ENCODE data around the gene SVIL. TPM values are rescaled to one million over a fixed set of nuclear protein-coding genes. Genes with fewer than 3 reads are reported as not detected.
"Not testable (repeated sequence)": the region's sequence is repeated elsewhere in the genome, so short reads cannot be mapped to it uniquely, and the experiment has no call there.

Gene SVIL
- total RNA-seq, 2 experiments from 2014 or later, result 0.47 to 1.5 TPM

DNA sequence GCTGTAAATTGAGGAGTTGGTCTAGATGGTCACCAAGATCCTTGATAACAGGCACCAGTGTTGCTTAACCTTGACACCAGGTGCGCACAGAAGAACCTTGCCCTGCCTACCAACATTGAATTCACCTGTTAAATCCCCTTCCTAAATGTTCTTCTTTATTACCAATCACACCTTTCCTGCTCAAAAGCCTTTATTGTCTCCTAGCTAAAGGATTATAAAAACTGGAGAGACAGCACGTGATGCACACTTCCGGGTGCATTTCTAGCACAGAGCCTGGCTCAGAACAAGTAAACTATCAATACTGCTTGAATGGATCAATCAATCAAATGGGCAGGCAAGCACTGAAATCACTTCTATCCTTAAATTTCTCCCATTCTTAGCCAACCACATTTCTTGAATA, 56.3 kb downstream of the SVIL start:
- no peak overlapping the region for H3K4me2 ChIP-seq (ENCODE audit: low read length)
- no peaks in the 10 kb centered on the region for H3K9me2 ChIP-seq (ENCODE audit: insufficient read depth, low read length)
- intact Hi-C loops (cut with micrococcal nuclease; ENCODE audit: unreplicated experiment), result no loop called here
- no peak overlapping the region for H2AFZ ChIP-seq (ENCODE audit: low read length)
- H3K4me3 ChIP-seq (ENCODE audit: low read depth, low read length, poor library complexity, severe bottlenecking), result no peak overlapping the region
- no peaks in the 10 kb centered on the region for H3K9me3 ChIP-seq (ENCODE audit: low read length)
- POLR2A ChIA-PET, result no interaction called here
- TF ChIP-seq EZH2phosphoT487 (IDR thresholded peaks at IDR 0.05; ENCODE audit: borderline replicate concordance, low read depth, low read length) (no peak), CTCF (conservative IDR thresholded peaks at IDR 0.05; ENCODE audit: low read length) (no peak)
- H3K79me2 ChIP-seq (ENCODE audit: insufficient read depth, low read depth, low read length), result no peaks in the 10 kb centered on the region
- no peaks in the 10 kb centered on the region for H3K4me1 ChIP-seq (ENCODE audit: insufficient read depth, low read length, poor library complexity, severe bottlenecking)
- H3K36me3 ChIP-seq (ENCODE audit: insufficient read depth, low read length), result no peaks in the 10 kb centered on the region
- CTCF ChIA-PET (ENCODE audit: unreplicated experiment), result no interaction called here
- no peak overlapping the region for H3K27ac ChIP-seq (ENCODE audit: low read depth, low read length, poor library complexity, severe bottlenecking)
- BruUV-seq (replicated peaks), result no TSS peak
- H4K20me1 ChIP-seq (ENCODE audit: insufficient read depth, low read length), result no peaks in the 10 kb centered on the region
- DNase-seq (ENCODE audit: low spot score), result no peak

DNA sequence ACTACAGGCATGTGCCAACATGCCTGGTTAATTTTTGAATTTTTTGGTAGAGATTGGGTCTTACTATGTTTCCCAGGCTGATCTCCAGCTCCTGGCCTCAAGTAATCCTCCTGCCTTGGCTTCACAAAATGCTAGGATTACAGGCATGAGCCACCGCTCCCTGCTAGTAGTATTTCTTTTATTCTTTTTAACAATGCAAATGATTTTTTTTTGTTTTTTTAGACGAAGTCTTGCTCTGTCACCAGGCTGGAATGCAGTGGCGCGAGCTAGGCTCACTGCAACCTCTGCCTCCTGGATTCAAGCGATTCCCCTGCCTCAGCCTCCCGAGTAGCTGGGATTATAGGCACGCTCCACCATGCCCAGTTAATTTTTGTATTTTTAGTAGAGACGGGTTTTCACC, 58.1 kb downstream of the SVIL start:
- Histone ChIP-seq H3K4me1 (ENCODE audit: insufficient read depth, low read length, poor library complexity, severe bottlenecking) (no peaks in the 10 kb centered on the region), H4K20me1 (ENCODE audit: insufficient read depth, low read length) (no peaks in the 10 kb centered on the region), H3K79me2 (ENCODE audit: insufficient read depth, low read depth, low read length) (no peaks in the 10 kb centered on the region), H3K27ac (ENCODE audit: low read depth, low read length, poor library complexity, severe bottlenecking) (no peak overlapping the region), H3K4me2 (ENCODE audit: low read length) (no peak overlapping the region), H3K9me3 (ENCODE audit: low read length) (no peaks in the 10 kb centered on the region), H3K36me3 (ENCODE audit: insufficient read depth, low read length) (no peaks in the 10 kb centered on the region), H3K4me3 (ENCODE audit: low read depth, low read length, poor library complexity, severe bottlenecking) (no peak overlapping the region), H2AFZ (ENCODE audit: low read length) (no peak overlapping the region), H3K9me2 (ENCODE audit: insufficient read depth, low read length) (no peaks in the 10 kb centered on the region)
- TF ChIP-seq CTCF (conservative IDR thresholded peaks at IDR 0.05; ENCODE audit: low read length), result no peak
- TF ChIP-seq EZH2phosphoT487 (IDR thresholded peaks at IDR 0.05; ENCODE audit: borderline replicate concordance, low read depth, low read length), result no peak
- ChIA-PET POLR2A (interaction anchor here (0.7 kb wide), 1 partner anchor 88 kb away, joined by 3 read pairs; no protein-coding TSS in a partner anchor), CTCF (ENCODE audit: unreplicated experiment) (no interaction called here)
- DNase-seq (ENCODE audit: low spot score), result no peak
- intact Hi-C loops (cut with micrococcal nuclease; ENCODE audit: unreplicated experiment), result no loop called here
- no TSS peak for BruUV-seq (replicated peaks)

GRCh38 chr10:29575098-29575455, 59.7 kb downstream of the SVIL start:
- no peak overlapping the region for H3K27ac ChIP-seq (ENCODE audit: low read depth, low read length, poor library complexity, severe bottlenecking)
- H2AFZ ChIP-seq (ENCODE audit: low read length), result no peak overlapping the region
- H3K9me3 ChIP-seq (ENCODE audit: low read length), result no peaks in the 10 kb centered on the region
- no peaks in the 10 kb centered on the region for H3K9me2 ChIP-seq (ENCODE audit: insufficient read depth, low read length)
- ChIA-PET POLR2A (interaction anchor here (0.7 kb wide), 1 partner anchor 147 kb away, joined by 3 read pairs; no protein-coding TSS in a partner anchor), CTCF (ENCODE audit: unreplicated experiment) (no interaction called here)
- no peaks in the 10 kb centered on the region for H3K79me2 ChIP-seq (ENCODE audit: insufficient read depth, low read depth, low read length)
- TF ChIP-seq CTCF (conservative IDR thresholded peaks at IDR 0.05; ENCODE audit: low read length) (no peak), EZH2phosphoT487 (IDR thresholded peaks at IDR 0.05; ENCODE audit: borderline replicate concordance, low read depth, low read length) (no peak)
- H4K20me1 ChIP-seq (ENCODE audit: insufficient read depth, low read length), result no peaks in the 10 kb centered on the region
- H3K4me3 ChIP-seq (ENCODE audit: low read depth, low read length, poor library complexity, severe bottlenecking), result no peak overlapping the region
- intact Hi-C loops (cut with micrococcal nuclease; ENCODE audit: unreplicated experiment), result no loop called here
- DNase-seq (ENCODE audit: low spot score), result no peak
- no peak overlapping the region for H3K4me2 ChIP-seq (ENCODE audit: low read length)
- no peaks in the 10 kb centered on the region for H3K36me3 ChIP-seq (ENCODE audit: insufficient read depth, low read length)
- BruUV-seq (replicated peaks), result no TSS peak
- H3K4me1 ChIP-seq (ENCODE audit: insufficient read depth, low read length, poor library complexity, severe bottlenecking), result no peaks in the 10 kb centered on the region

DNA sequence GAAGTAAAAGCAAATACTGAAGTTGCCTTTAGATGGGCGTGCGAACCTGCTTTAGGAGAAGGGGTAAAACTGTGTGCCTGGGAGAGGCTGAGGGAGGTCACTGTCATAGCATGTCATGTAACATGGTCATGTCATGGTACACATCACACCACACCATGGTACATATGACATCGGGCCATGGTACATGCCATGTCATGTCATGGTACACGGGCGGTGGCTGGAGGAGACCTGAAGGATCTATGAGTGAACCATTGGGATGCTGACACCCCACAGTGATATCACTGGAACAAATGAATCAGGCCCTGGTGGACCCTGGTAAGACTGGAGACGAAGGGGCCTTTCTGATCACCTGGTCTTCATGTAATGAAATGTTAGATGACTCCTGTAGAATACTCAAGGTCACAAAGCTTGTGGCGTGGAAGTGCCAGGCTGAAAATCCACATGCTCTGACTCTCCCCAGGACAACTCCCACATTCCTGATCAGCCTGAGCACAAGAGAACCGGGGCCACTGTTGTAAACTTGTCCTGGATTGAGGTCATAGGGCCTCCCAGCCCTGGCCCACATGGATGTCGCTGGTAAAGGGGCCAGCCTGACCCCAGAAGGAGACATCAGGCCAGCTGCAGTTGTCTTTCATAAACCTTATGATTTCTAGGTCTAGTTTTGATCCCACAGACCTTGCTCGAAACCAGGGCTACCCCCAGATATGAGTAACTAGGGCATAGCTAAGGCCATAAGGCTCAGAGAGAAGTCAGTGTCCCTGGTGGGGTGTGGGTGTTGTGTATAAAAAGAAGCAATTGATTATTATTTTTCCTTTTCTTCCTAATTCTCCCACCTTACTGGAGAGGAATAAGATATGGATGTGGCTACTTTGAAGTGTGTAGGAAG, 60.3 kb downstream of the SVIL start:
- H3K4me3 ChIP-seq (ENCODE audit: low read depth, low read length, poor library complexity, severe bottlenecking); H3K4me2 ChIP-seq (ENCODE audit: low read length); H2AFZ ChIP-seq (ENCODE audit: low read length); intact Hi-C loops (cut with micrococcal nuclease; ENCODE audit: unreplicated experiment); POLR2A ChIA-PET; H4K20me1 ChIP-seq (ENCODE audit: insufficient read depth, low read length); H3K36me3 ChIP-seq (ENCODE audit: insufficient read depth, low read length); DNase-seq (ENCODE audit: low spot score); H3K9me2 ChIP-seq (ENCODE audit: insufficient read depth, low read length); H3K4me1 ChIP-seq (ENCODE audit: insufficient read depth, low read length, poor library complexity, severe bottlenecking); H3K79me2 ChIP-seq (ENCODE audit: insufficient read depth, low read depth, low read length); BruUV-seq (replicated peaks); H3K27ac ChIP-seq (ENCODE audit: low read depth, low read length, poor library complexity, severe bottlenecking); CTCF ChIA-PET (ENCODE audit: unreplicated experiment); H3K9me3 ChIP-seq (ENCODE audit: low read length): not testable (repeated sequence)
